ENCODE results near the gene ADGRD1.

DNA sequence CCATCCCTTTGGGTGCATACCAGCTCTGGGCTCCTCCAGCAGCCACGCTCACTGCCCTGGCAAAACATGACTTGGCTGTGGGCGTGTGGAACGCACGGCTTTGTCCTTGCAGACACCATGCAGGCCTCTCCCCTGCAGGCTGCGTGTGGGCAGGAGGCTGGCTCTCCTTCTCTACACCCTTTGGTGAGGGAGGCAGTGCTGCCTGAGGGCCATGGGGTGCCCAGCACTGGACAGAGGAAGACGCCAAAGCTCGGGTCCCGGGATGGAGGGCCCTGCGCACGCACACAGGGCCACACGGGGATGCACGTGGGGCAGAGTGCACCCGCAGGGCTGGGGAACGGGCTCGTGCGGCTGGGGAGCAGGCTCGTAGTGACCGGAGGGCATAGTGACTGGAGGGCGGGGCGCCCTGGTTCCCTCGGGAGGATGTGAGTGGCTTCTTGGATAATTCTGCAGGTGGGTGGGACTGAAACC, 89.7 kb downstream of the ADGRD1 start:
- TF ChIP-seq, protein P1, sequence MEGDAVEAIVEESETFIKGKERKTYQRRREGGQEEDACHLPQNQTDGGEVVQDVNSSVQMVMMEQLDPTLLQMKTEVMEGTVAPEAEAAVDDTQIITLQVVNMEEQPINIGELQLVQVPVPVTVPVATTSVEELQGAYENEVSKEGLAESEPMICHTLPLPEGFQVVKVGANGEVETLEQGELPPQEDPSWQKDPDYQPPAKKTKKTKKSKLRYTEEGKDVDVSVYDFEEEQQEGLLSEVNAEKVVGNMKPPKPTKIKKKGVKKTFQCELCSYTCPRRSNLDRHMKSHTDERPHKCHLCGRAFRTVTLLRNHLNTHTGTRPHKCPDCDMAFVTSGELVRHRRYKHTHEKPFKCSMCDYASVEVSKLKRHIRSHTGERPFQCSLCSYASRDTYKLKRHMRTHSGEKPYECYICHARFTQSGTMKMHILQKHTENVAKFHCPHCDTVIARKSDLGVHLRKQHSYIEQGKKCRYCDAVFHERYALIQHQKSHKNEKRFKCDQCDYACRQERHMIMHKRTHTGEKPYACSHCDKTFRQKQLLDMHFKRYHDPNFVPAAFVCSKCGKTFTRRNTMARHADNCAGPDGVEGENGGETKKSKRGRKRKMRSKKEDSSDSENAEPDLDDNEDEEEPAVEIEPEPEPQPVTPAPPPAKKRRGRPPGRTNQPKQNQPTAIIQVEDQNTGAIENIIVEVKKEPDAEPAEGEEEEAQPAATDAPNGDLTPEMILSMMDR (IDR thresholded peaks at IDR 0.05), result no peak
- TF ChIP-seq, protein P2, sequence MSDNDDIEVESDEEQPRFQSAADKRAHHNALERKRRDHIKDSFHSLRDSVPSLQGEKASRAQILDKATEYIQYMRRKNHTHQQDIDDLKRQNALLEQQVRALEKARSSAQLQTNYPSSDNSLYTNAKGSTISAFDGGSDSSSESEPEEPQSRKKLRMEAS (CRISPR knock-in tag; IDR thresholded peaks at IDR 0.05), result no peak
- TF ChIP-seq ELF4 (CRISPR knock-in tag; IDR thresholded peaks at IDR 0.05; ENCODE audit: low read depth) (no peak), SMAD3 (CRISPR knock-in tag; IDR thresholded peaks at IDR 0.05; ENCODE audit: borderline replicate concordance) (no peak)
- TF ChIP-seq, protein P3, sequence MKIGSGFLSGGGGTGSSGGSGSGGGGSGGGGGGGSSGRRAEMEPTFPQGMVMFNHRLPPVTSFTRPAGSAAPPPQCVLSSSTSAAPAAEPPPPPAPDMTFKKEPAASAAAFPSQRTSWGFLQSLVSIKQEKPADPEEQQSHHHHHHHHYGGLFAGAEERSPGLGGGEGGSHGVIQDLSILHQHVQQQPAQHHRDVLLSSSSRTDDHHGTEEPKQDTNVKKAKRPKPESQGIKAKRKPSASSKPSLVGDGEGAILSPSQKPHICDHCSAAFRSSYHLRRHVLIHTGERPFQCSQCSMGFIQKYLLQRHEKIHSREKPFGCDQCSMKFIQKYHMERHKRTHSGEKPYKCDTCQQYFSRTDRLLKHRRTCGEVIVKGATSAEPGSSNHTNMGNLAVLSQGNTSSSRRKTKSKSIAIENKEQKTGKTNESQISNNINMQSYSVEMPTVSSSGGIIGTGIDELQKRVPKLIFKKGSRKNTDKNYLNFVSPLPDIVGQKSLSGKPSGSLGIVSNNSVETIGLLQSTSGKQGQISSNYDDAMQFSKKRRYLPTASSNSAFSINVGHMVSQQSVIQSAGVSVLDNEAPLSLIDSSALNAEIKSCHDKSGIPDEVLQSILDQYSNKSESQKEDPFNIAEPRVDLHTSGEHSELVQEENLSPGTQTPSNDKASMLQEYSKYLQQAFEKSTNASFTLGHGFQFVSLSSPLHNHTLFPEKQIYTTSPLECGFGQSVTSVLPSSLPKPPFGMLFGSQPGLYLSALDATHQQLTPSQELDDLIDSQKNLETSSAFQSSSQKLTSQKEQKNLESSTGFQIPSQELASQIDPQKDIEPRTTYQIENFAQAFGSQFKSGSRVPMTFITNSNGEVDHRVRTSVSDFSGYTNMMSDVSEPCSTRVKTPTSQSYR (CRISPR knock-in tag; IDR thresholded peaks at IDR 0.05), result no peak

Measured in WTC11 (cell line).